Activated CD8-positive, alpha-beta memory T cell treated with anti-CD3 and anti-CD28 coated beads for 4 hours (primary cell): Measurements from ENCODE around the gene NEMF.
"Not testable (repeated sequence)": the region's sequence is repeated elsewhere in the genome, so short reads cannot be mapped to it uniquely, and the experiment has no call there.

Experiments used
- DNase-seq, 2 donors: peaks; one replicate each; pipeline ENCODE4 v3.0.0-alpha.2; 2020; ENCODE audit warnings: low read depth in 2 of 2

The NEMF gene, protein sequence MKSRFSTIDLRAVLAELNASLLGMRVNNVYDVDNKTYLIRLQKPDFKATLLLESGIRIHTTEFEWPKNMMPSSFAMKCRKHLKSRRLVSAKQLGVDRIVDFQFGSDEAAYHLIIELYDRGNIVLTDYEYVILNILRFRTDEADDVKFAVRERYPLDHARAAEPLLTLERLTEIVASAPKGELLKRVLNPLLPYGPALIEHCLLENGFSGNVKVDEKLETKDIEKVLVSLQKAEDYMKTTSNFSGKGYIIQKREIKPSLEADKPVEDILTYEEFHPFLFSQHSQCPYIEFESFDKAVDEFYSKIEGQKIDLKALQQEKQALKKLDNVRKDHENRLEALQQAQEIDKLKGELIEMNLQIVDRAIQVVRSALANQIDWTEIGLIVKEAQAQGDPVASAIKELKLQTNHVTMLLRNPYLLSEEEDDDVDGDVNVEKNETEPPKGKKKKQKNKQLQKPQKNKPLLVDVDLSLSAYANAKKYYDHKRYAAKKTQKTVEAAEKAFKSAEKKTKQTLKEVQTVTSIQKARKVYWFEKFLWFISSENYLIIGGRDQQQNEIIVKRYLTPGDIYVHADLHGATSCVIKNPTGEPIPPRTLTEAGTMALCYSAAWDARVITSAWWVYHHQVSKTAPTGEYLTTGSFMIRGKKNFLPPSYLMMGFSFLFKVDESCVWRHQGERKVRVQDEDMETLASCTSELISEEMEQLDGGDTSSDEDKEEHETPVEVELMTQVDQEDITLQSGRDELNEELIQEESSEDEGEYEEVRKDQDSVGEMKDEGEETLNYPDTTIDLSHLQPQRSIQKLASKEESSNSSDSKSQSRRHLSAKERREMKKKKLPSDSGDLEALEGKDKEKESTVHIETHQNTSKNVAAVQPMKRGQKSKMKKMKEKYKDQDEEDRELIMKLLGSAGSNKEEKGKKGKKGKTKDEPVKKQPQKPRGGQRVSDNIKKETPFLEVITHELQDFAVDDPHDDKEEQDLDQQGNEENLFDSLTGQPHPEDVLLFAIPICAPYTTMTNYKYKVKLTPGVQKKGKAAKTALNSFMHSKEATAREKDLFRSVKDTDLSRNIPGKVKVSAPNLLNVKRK

DNA sequence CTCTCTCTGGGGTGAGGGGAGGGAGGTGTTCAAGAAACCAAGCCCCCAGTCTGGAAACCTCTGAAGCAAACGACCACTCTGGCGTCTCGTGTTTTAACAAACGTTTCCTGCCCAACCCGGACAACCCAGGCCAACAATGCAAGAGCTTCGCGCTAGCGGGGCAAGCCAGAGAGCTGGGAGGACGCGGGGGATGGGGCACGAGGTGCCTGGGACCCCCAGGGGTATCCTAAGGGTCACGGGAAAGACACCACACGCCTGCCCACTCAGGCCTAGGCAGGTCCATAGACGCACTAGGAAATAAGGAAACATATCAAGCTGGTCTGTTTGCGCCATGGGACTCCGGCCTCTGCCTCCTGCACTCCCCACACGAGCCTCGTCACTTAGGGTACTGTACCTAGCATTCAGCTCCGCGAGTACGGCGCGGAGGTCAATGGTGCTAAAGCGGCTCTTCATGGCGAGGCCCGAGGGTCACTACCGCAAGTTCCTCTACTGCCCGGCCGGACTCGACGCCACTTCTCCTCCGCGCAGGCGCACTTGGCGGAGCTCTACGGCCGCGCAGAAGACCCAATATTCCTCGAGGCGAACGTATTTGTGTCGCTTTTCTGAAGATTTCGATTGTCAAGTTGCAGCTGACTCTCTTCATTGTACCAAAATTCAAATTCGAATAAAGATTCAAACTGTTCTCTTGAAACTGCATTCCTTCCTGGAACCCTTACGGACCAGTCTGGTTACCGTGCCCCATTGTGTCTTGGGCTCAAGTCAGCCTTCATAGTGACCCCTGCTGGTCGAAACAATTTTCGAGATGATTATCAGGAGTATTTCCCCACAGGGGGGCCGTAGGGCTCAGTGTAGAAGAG lies at the start of gene NEMF:
TSS of gene NEMF (minus strand) at position 488 of the 857 bp plus-strand sequence. CDS start at position 453, 35 bp downstream.
- peak; percentile 61 to 67 for DNase-seq

DNA sequence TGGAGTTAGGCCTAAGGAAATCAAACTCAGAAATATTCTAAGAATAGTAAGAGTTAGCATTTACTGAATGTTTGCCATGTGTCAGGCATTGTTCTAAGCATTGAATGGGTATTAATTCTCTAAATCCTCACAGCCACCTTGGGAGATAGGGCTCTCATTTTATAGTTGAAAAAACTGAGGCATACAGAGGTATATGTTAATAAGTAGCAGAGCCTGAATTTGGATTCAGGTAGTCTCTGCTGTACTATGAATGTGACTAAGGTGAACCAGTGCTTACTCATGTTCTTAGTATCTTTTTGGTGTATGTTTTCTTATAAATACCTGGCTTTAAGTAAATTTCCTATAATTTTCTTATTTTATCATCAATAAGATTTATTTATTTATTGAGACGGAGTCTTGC lies 48.4 kb upstream of the NEMF start:
- no peak for DNase-seq

DNA sequence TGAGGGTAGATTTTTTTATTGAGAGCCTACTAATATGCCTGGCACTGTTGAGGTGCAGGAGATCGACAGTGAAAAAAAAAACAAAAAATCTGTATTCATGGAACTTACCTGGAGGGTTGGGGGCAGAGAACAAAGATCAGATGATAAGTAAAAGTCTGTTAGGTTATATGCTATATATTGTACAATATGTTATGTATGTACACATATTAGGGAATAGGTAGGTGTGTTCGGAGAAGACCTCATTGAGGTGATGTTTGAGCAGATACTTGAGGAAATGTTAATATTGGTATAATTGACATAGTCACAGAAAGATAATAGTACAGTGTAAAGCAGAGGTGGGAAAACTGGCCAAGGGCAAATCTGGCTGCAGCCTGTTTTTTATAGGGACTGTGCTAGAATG lies 45.9 kb upstream of the NEMF start:
- no peak for DNase-seq

DNA sequence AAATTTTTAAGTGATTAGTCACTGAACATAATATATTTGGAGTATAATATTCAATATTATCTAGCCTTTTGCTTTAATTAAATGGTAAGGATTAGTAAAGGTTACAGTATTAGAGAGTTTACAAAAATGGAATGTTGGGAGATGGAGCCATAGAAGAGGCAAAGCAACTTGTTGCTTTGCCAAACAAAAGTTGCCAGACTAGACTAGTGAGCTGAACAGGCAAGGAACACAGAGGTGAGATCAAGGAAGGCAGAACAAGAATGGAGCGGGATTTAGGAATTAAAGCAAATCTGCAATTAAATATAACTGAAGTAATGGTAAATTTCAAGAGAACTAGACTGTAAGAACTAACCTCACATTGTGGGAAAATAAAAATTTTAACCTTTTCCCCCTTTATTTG lies 45.4 kb upstream of the NEMF start:
- DNase-seq: no peak

DNA sequence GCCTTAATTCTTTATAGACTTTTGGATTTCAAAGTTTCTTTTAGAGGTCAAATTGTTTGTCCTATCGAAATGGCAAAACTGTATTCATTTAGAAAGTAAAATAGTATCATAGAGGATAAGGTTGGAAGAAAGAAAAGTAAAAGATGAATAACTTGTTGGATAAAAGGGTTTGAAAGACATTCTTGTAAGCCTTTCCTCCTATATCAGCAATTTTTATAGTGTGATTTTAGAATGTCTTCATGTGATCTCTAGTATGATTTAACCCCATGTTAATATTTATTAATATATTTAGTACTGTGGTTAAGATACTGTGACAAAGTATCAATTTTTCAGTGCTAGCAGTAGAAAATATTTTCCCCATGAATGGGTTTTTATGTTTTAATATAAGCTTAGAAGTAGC lies 44.8 kb upstream of the NEMF start:
- no peak for DNase-seq

DNA sequence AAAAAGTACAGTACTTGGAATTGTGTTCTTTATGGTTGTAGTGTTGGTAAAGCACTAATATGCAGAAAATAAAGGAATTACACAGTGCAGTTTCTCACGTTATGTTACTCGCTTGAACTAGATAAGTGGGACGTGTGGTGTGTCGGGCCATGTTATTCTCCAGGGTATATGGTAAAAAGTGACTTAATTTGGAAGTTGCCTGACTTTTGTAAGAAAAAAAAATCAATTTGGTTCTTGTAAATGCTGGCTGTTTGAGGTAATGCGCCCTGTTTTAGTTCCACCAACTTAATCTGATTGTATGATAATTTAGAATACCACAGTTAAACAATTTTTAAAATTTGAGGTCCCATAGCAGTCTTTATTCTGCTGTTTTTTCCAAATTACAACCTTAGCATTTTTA lies 44.4 kb upstream of the NEMF start:
- no peak for DNase-seq

DNA sequence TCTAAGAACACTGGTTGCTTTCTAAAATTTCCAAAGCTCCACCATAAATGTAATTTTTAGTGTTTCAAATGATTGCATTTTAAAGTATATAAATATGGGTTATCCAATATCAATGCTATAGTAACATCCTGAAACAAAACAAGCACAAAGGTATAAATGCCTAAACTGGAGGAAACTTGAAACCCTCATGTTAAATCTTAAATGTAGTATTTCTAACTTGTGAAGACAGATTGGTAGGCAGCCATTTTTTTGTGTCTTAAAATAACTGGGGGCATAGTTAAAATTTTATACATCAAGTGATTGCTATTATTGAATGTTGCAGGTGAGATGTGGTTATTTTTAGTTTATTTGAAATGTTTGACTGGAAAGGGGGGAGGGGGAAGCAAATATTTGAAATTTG lies 43.7 kb upstream of the NEMF start:
- not testable (repeated sequence) for DNase-seq

DNA sequence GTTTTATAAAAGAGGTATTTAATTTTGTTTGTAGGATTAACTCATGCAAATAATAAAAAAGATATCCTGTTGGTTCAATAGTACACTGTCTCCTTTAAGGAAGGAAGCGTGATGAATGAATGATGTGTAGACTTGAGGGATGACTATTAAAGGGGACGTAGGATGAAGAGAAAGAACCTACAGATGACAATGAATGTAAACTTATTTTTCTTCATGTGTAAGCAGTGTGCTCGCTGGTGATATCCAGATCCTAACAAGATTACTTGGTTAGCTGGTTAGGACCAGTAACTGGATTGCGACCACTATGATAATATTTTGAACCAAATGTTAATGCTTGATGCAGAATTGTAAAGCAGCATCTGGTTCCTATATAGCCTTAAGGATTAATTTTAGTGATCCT lies 42.9 kb upstream of the NEMF start:
- no peak for DNase-seq

DNA sequence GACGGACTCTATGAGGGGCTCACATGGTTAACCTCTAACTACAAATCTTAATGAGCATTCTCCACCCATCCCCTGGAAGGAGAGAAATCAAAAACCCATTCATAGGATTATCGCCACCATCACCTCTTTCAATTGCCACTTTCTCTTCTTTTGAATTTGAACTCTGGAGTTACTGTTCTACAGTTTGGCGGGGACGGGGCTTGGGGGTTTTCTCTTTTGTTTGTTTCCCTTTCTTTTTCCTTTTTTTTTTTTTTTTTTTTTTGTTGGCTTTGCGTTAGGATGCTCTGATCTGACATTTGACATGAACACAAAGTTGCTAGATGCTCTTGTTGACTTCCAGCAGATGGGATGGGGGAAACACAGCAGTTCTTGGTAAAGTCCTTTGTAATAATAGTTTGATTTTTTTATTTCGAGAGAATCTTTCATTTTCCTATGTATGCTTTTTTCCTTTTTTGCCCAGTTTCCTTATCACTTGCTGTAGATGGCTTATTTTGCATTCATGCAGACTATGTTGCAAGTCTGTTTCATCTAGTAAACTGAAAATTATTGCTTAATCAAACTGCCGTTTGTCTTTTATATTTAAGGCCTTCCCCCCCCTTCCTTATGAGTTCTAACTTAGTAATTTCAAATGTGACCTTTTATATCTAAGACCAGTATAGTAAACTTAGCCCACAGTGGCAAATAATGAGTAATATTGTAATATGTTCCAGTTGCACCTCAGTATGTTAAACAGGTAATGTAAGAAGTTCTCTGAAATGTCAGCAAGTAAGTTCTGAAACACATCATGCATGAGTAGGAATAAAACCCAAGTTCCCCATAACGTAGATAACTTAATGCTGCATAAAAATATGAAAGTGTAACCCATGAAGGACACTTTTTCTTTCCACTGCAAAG lies 41.9 kb upstream of the NEMF start:
- not testable (repeated sequence) for DNase-seq

DNA sequence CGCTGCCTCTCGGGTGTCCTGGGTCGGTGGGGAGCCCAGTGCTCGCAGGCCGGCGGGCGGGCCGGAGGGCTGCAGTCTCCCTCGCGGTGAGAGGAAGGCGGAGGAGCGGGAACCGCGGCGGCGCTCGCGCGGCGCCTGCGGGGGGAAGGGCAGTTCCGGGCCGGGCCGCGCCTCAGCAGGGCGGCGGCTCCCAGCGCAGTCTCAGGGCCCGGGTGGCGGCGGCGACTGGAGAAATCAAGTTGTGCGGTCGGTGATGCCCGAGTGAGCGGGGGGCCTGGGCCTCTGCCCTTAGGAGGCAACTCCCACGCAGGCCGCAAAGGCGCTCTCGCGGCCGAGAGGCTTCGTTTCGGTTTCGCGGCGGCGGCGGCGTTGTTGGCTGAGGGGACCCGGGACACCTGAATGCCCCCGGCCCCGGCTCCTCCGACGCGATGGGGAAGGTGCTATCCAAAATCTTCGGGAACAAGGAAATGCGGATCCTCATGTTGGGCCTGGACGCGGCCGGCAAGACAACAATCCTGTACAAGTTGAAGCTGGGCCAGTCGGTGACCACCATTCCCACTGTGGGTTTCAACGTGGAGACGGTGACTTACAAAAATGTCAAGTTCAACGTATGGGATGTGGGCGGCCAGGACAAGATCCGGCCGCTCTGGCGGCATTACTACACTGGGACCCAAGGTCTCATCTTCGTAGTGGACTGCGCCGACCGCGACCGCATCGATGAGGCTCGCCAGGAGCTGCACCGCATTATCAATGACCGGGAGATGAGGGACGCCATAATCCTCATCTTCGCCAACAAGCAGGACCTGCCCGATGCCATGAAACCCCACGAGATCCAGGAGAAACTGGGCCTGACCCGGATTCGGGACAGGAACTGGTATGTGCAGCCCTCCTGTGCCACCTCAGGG lies 41.0 kb upstream of the NEMF start:
- DNase-seq: peak; percentile 53 to 57

DNA sequence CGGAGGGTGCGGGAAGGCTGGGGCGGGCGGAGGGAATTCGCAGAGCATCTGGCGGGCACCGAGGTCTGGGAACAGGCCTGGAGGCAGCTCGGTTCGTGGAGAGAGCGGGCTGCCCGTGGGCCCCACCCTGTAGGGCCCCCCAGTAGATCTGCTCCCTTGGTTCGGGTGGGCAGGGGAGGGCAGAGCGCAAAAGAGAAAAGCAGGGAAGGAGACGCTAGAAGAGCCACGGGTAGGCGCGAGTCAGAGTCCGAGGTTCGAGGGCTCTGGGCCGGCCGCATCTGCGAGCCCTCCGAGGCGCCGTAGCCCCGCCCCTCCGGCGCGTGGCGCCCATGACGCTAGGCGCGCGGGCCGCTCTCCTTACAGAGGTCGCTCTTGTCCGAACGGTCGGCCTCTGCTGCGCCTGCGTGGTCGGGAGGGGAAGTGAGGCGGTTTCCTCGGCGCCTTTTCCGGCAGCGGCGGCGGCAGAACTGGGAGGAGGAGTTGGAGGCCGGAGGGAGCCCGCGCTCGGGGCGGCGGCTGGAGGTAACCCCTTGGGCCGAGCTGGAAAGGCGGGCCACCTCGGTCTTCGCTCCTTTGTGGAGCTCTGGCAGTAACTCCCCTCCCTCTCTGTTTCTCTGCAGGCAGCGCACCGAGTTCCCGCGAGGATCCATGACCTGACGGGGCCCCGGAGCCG lies 40.2 kb upstream of the NEMF start, which contains the start of gene ARF6:
TSS of gene ARF6 (plus strand) at position 447 of the 673 bp plus-strand sequence. CDS start 655 bp downstream, outside the sequence.
- peak; percentile 93 to 94 for DNase-seq

DNA sequence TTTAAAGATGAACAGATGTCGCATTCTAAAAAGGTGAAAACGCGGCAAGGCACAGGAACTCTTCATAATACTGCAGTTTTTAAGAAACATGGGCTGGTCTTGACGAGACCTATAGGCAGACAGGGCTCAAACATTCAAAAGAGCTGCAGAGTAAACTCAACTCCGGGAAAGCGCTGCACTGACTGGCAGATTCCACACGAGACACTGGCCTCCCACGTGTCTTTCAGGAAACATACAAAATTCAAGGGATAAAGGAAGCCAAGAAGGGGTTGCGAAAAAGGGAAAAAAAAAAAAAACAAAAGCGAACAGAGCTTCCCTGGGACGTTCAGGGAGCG lies 39.7 kb upstream of the NEMF start:
- peak in 1 of 2 donors; percentile 9 for DNase-seq

DNA sequence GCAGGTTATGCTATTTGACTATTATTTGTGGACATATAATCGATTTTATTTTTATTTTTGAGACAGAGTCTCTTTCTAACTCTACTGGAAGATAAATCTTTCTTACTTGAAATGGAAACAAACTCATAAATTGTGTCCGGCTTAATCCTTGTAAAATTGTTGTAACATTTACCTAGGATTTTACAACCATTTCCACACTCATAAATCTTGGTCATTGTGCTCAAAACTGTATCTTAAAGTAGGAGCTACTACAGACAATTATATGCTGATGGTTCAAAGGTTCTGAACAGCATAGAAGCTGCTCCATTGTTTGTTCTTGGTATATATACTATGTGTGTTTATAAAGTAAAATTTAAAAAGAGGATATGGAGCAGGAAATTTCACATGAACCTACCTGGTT lies 35.7 kb upstream of the NEMF start:
- DNase-seq: no peak

DNA sequence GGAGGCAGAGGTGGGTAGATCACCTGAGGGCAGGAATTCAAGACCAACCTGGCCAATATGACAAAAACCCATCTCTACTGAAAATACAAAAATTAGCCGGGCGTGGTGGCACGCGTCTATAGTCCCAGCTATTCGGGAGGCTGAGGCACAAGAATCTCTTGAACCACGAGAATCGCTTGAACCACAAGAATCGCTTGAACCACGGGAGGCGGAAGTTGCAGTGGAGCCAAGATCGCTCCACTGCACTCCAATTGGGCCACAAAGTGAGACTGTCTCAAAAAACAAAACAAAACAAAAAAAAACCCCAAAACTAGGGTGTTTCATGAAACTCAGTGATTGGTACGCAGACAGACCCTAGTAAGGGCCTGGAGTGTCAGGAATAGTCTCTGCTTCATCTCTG lies 33.9 kb upstream of the NEMF start:
- no peak for DNase-seq

DNA sequence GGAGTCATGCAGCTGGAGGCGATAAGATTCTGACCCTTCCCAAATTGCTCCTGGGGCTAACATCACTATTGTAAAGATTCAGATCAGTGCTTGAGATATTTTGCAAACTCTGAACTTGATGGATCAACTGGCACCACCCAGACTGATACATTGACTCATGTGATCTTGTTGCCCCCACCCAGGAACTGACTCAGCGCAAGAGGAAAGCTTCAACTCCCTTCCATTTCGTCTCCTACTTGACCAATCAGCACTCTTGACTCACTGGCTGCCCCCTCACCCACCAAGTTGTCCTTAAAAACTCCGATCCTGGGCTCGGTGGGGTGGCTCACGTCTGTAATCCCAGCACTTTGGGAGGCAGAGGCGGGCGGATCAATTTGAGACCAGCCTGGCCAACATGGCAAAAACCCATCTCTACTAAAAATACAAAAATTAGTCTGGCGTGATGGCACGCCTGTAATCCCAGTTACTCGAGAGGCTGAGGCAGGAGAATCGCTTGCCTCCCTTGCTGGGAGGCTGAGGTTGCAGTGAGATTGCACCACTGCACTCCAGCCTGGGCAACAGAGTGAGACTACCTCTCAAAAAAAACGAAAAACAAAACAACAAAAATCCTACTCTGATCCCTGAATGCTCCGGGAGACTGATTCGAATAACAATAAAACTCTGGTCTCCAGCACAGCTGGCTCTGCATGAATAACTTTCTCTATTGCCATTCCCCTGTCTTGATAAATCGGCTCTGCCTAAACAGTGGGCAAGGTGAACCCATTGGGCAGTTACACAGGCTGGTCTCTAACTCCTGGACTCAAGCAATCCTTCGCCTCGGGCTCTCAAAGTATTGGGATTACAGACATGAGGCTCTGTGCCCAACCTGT lies 30.5 kb upstream of the NEMF start:
- no peak for DNase-seq

DNA sequence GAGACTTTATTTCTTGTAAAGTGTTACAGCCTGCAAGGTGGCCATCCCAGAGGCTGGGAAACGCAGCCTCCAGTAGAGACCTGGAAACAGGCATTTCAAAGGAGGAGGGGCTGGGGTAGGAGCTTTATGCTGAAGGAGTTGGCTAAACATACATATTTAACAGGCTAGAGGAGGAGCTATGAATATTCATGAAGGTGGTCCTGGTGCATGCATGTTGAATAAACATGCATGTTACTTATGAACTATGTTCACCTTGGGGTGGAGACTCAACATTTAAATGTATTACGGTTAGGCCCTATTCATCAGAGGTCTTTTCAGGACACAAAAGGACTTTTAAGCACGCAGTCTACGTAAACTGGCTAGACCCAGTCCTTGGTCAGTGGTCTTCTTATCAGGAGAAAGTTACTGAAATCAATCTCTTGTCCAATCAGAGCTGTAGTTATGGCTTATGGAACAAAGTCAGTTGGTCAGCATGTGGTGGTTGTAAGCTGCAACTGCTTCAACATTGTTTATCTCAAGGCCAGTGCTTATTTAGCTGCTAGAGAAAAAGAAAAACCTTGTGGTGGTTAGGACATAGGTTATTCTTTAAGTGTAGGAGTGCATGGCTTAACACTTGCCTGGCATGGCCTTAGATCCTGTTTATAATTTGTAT lies 28.9 kb upstream of the NEMF start:
- DNase-seq: no peak
